HEK293 (cell line): ENCODE measurements around the gene IL13.
A peak's percentile ranks its signal among the peaks of the same experiment; 100 is the strongest.

Source experiments
- CTCF ChIA-PET: fragments of 350-600 bp; formaldehyde crosslinking; extraction: SDS; loops from one replicate; lab custom pipeline; 2021; ENCODE audit warnings: antibody characterized with exemption; lab: Yijun Ruan, JAX
- POLR2A ChIA-PET: fragments of 300-600 bp; formaldehyde crosslinking; extraction: SDS; loops from one replicate; lab custom pipeline; 2020; ENCODE audit warnings: antibody characterized with exemption, inconsistent platforms; lab: Yijun Ruan, JAX
- H3K27ac ChIP-seq: fragments of 200-500 bp; sonication (Bioruptor generic); 2 replicates; pipeline ENCODE4 v1.5.1; 2014; ENCODE audit warnings: low read depth, low read length, control low read depth, inconsistent platforms; ENCODE audit errors: extremely low read depth
- H3K36me3 ChIP-seq, 2 experiments: fragments of 200-500 bp in 1 of 2; sonication (Bioruptor generic) in 1 of 2; 1 replicate in 1 of 2; 2 replicates in 1 of 2; pipeline ENCODE4 v1.5.1; 2014 to 2017; ENCODE audit warnings: inconsistent platforms in 2 of 2, low read length in 2 of 2; ENCODE audit not compliant: control insufficient read depth in 2 of 2, insufficient read depth in 1 of 2
- H3K4me1 ChIP-seq: fragments of 200-500 bp; sonication (Bioruptor generic); 2 replicates; pipeline ENCODE4 v1.5.1; 2014; ENCODE audit warnings: mild to moderate bottlenecking, low read length, inconsistent platforms; ENCODE audit not compliant: control insufficient read depth, insufficient read depth
- H3K4me3 ChIP-seq: 2 replicates; pipeline ENCODE4 v1.5.1; 2011; ENCODE audit warnings: low read depth, mild to moderate bottlenecking, control low read depth, low read length, moderate library complexity
- H3K9me3 ChIP-seq: fragments of 200-500 bp; sonication (Bioruptor generic); 2 replicates; pipeline ENCODE4 v1.5.1; 2014; ENCODE audit warnings: low read depth, low read length, inconsistent platforms; ENCODE audit not compliant: control insufficient read depth, insufficient read depth
- SP7 ChIP-seq: fragments of 450-650 bp; formaldehyde crosslinking; IDR thresholded peaks from 2 replicates; pipeline ENCODE4 v1.5.1; 2016; ENCODE audit warnings: missing biosample characterization, missing genetic modification characterization
- ZBTB21 ChIP-seq: fragments of 450-650 bp; formaldehyde crosslinking; IDR thresholded peaks from 2 replicates; pipeline ENCODE4 v1.5.1; 2017; ENCODE audit warnings: missing biosample characterization, missing genetic modification characterization
- ZBTB48 ChIP-seq: fragments of 450-650 bp; formaldehyde crosslinking; IDR thresholded peaks from 2 replicates; pipeline ENCODE4 v1.5.1; 2016; ENCODE audit warnings: missing biosample characterization, missing genetic modification characterization
- ZNF121 ChIP-seq: fragments of 450-650 bp; formaldehyde crosslinking; IDR thresholded peaks from 2 replicates; pipeline ENCODE4 v1.5.1; 2016; ENCODE audit warnings: missing biosample characterization, missing genetic modification characterization
- ZNF335 ChIP-seq: fragments of 450-650 bp; formaldehyde crosslinking; conservative IDR thresholded peaks from 2 replicates; pipeline ENCODE4 v1.5.1; 2016; ENCODE audit warnings: missing biosample characterization, missing genetic modification characterization
- ZNF529 ChIP-seq: fragments of 450-650 bp; formaldehyde crosslinking; IDR thresholded peaks from 2 replicates; pipeline ENCODE4 v1.5.1; 2017; ENCODE audit warnings: missing genetic modification characterization, missing biosample characterization; ENCODE audit not compliant: insufficient replicate concordance
- ZNF555 ChIP-seq: fragments of 450-650 bp; formaldehyde crosslinking; conservative IDR thresholded peaks from 2 replicates; pipeline ENCODE4 v1.5.1; 2017; ENCODE audit warnings: missing biosample characterization, mild to moderate bottlenecking, missing genetic modification characterization, inconsistent platforms
- ZNF558 ChIP-seq: fragments of 450-650 bp; formaldehyde crosslinking; IDR thresholded peaks from 2 replicates; pipeline ENCODE4 v1.5.1; 2016; ENCODE audit warnings: missing biosample characterization, missing genetic modification characterization
- ZNF596 ChIP-seq: fragments of 450-650 bp; IDR thresholded peaks from 2 replicates; pipeline ENCODE4 v1.5.0; 2018; ENCODE audit warnings: missing biosample characterization, mild to moderate bottlenecking, missing genetic modification characterization, moderate library complexity
- ZNF623 ChIP-seq: fragments of 450-650 bp; formaldehyde crosslinking; IDR thresholded peaks from 2 replicates; pipeline ENCODE4 v1.5.1; 2016; ENCODE audit warnings: missing biosample characterization, missing genetic modification characterization
- TF ChIP-seq, protein P1 (sequence below): fragments of 450-650 bp; formaldehyde crosslinking; IDR thresholded peaks from 2 replicates; pipeline ENCODE4 v1.5.1; 2017; ENCODE audit warnings: missing biosample characterization, missing genetic modification characterization
- TF ChIP-seq, protein P2 (sequence below): fragments of 450-650 bp; formaldehyde crosslinking; conservative IDR thresholded peaks from 2 replicates; pipeline ENCODE4 v1.5.1; 2016; ENCODE audit warnings: low read depth, missing biosample characterization, missing genetic modification characterization
- TF ChIP-seq, protein P3 (sequence below): fragments of 450-650 bp; formaldehyde crosslinking; IDR thresholded peaks from 2 replicates; pipeline ENCODE4 v1.5.1; 2016; ENCODE audit warnings: missing biosample characterization, missing genetic modification characterization
- TF ChIP-seq, protein P4 (sequence below): fragments of 450-650 bp; formaldehyde crosslinking; IDR thresholded peaks from 2 replicates; pipeline ENCODE4 v1.5.1; 2016; ENCODE audit warnings: missing biosample characterization, missing genetic modification characterization, low read depth
- TF ChIP-seq, protein P5 (sequence below): fragments of 450-650 bp; formaldehyde crosslinking; conservative IDR thresholded peaks from 2 replicates; pipeline ENCODE4 v1.5.1; 2016; ENCODE audit warnings: low read depth, missing biosample characterization, missing genetic modification characterization

The IL13 gene

DNA sequence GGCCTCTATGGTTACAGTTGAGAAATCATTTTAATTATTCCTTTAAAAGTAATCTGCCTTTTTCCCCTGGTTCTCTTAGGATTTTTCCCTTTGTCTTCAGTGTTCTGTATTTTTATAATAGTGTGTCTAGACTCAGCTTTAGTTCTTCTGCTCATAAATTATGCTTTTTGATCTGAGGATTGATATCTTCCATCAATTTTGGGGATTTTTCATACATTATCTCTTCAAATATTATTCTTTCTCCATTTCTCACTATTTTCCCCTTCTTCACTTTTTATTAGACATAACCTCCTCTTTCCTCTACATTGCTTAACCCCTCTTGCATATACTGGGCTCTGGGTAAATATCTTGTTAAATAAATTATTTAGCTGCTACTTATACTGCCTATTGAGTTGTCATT is 36.3 kb upstream of the IL13 start:
- ChIA-PET POLR2A (no interaction called here), CTCF (no interaction called here)
- Histone ChIP-seq H3K4me3 (no peak overlapping the region), H3K9me3 (no peaks in the 10 kb centered on the region), H3K27ac (no peak overlapping the region), H3K4me1 (no peaks in the 10 kb centered on the region), H3K36me3 (peaks cover 50 to 62% of the 10 kb centered on the region in 2 experiments)
- TF ChIP-seq ZNF623 (tag by site-specific recombination), result no peak
- TF ChIP-seq ZNF558 (tag by site-specific recombination), result peak; percentile 97

DNA sequence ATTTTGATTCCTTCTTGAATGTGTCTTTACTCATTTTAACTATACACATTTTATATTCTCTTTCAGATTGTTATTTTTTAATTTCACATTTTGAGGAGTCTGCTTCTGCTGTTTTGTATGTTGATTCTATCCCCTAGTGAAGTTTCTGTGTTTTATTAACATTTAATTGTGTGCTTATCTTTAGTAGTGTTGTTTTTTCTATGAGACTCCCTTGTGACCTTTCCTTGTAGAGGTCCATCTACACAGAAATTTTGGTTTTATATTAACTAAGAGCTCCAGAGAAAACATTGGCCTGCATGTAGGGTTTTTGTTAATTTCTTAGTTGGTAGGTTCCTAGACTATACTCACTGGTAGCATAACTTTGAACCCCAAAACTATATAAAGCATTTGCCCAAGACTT is 35.4 kb upstream of the IL13 start:
- Histone ChIP-seq H3K9me3 (no peaks in the 10 kb centered on the region), H3K27ac (no peak overlapping the region)
- POLR2A ChIA-PET, result no interaction called here
- no peak for TF ChIP-seq SP7 (tag by site-specific recombination)
- TF ChIP-seq, protein P1, sequence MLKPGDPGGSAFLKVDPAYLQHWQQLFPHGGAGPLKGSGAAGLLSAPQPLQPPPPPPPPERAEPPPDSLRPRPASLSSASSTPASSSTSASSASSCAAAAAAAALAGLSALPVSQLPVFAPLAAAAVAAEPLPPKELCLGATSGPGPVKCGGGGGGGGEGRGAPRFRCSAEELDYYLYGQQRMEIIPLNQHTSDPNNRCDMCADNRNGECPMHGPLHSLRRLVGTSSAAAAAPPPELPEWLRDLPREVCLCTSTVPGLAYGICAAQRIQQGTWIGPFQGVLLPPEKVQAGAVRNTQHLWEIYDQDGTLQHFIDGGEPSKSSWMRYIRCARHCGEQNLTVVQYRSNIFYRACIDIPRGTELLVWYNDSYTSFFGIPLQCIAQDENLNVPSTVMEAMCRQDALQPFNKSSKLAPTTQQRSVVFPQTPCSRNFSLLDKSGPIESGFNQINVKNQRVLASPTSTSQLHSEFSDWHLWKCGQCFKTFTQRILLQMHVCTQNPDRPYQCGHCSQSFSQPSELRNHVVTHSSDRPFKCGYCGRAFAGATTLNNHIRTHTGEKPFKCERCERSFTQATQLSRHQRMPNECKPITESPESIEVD (tag by site-specific recombination), result 0 out of 2 replicates have a peak, but pooled peaks have one; percentile 15
- TF ChIP-seq, all 188 proteins: peak for 1
- CTCF ChIA-PET, result interaction anchor here (0.7 kb wide), 2 partner anchors 96 to 198 kb away, joined by 3 read pairs; no protein-coding TSS in a partner anchor
- H3K4me1 ChIP-seq, result no peaks in the 10 kb centered on the region
- peaks cover 52 to 54% of the 10 kb centered on the region in 2 experiments for H3K36me3 ChIP-seq
- no peak overlapping the region for H3K4me3 ChIP-seq

DNA sequence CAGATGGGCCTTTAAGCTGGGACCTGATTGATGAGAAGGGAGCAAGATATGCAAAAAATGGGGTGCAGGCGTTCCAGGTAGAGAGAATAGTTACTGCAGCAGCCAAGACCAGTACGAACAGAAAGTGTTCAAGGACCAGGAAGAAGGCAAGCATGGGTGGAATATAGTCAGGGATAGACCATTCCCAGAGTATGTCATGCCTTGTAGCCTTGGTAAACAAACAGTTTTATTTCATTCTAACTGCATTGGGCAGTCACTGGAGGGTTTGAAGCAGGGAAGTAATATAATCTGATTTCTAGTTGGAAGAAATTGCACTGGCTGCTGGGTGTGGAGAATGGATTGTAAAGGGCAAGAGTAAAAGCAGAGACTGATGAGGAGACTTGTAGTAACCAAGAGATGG is 30.5 kb upstream of the IL13 start:
- Histone ChIP-seq H3K27ac (no peak overlapping the region), H3K4me1 (no peaks in the 10 kb centered on the region), H3K36me3 (peaks cover 20 to 54% of the 10 kb centered on the region in 2 experiments), H3K9me3 (no peaks in the 10 kb centered on the region), H3K4me3 (no peak overlapping the region)
- ChIA-PET POLR2A (no interaction called here), CTCF (interaction anchor here (0.6 kb wide), 1 partner anchor 487 kb away, joined by 3 read pairs; no protein-coding TSS in a partner anchor)
- TF ChIP-seq ZNF596 (tag by site-specific recombination) (no peak), ZNF555 (tag by site-specific recombination) (no peak), ZNF335 (no peak), ZNF121 (tag by site-specific recombination) (no peak), ZNF529 (tag by site-specific recombination) (no peak), ZBTB48 (no peak), ZBTB21 (tag by site-specific recombination) (no peak)
- TF ChIP-seq, protein P2, sequence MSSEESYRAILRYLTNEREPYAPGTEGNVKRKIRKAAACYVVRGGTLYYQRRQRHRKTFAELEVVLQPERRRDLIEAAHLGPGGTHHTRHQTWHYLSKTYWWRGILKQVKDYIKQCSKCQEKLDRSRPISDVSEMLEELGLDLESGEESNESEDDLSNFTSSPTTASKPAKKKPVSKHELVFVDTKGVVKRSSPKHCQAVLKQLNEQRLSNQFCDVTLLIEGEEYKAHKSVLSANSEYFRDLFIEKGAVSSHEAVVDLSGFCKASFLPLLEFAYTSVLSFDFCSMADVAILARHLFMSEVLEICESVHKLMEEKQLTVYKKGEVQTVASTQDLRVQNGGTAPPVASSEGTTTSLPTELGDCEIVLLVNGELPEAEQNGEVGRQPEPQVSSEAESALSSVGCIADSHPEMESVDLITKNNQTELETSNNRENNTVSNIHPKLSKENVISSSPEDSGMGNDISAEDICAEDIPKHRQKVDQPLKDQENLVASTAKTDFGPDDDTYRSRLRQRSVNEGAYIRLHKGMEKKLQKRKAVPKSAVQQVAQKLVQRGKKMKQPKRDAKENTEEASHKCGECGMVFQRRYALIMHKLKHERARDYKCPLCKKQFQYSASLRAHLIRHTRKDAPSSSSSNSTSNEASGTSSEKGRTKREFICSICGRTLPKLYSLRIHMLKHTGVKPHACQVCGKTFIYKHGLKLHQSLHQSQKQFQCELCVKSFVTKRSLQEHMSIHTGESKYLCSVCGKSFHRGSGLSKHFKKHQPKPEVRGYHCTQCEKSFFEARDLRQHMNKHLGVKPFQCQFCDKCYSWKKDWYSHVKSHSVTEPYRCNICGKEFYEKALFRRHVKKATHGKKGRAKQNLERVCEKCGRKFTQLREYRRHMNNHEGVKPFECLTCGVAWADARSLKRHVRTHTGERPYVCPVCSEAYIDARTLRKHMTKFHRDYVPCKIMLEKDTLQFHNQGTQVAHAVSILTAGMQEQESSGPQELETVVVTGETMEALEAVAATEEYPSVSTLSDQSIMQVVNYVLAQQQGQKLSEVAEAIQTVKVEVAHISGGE (tag by site-specific recombination), result no peak
- TF ChIP-seq, protein P3, sequence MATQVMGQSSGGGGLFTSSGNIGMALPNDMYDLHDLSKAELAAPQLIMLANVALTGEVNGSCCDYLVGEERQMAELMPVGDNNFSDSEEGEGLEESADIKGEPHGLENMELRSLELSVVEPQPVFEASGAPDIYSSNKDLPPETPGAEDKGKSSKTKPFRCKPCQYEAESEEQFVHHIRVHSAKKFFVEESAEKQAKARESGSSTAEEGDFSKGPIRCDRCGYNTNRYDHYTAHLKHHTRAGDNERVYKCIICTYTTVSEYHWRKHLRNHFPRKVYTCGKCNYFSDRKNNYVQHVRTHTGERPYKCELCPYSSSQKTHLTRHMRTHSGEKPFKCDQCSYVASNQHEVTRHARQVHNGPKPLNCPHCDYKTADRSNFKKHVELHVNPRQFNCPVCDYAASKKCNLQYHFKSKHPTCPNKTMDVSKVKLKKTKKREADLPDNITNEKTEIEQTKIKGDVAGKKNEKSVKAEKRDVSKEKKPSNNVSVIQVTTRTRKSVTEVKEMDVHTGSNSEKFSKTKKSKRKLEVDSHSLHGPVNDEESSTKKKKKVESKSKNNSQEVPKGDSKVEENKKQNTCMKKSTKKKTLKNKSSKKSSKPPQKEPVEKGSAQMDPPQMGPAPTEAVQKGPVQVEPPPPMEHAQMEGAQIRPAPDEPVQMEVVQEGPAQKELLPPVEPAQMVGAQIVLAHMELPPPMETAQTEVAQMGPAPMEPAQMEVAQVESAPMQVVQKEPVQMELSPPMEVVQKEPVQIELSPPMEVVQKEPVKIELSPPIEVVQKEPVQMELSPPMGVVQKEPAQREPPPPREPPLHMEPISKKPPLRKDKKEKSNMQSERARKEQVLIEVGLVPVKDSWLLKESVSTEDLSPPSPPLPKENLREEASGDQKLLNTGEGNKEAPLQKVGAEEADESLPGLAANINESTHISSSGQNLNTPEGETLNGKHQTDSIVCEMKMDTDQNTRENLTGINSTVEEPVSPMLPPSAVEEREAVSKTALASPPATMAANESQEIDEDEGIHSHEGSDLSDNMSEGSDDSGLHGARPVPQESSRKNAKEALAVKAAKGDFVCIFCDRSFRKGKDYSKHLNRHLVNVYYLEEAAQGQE, result no peak
- TF ChIP-seq, protein P4, sequence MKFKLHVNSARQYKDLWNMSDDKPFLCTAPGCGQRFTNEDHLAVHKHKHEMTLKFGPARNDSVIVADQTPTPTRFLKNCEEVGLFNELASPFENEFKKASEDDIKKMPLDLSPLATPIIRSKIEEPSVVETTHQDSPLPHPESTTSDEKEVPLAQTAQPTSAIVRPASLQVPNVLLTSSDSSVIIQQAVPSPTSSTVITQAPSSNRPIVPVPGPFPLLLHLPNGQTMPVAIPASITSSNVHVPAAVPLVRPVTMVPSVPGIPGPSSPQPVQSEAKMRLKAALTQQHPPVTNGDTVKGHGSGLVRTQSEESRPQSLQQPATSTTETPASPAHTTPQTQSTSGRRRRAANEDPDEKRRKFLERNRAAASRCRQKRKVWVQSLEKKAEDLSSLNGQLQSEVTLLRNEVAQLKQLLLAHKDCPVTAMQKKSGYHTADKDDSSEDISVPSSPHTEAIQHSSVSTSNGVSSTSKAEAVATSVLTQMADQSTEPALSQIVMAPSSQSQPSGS (tag by site-specific recombination), result no peak
- TF ChIP-seq, protein P5, sequence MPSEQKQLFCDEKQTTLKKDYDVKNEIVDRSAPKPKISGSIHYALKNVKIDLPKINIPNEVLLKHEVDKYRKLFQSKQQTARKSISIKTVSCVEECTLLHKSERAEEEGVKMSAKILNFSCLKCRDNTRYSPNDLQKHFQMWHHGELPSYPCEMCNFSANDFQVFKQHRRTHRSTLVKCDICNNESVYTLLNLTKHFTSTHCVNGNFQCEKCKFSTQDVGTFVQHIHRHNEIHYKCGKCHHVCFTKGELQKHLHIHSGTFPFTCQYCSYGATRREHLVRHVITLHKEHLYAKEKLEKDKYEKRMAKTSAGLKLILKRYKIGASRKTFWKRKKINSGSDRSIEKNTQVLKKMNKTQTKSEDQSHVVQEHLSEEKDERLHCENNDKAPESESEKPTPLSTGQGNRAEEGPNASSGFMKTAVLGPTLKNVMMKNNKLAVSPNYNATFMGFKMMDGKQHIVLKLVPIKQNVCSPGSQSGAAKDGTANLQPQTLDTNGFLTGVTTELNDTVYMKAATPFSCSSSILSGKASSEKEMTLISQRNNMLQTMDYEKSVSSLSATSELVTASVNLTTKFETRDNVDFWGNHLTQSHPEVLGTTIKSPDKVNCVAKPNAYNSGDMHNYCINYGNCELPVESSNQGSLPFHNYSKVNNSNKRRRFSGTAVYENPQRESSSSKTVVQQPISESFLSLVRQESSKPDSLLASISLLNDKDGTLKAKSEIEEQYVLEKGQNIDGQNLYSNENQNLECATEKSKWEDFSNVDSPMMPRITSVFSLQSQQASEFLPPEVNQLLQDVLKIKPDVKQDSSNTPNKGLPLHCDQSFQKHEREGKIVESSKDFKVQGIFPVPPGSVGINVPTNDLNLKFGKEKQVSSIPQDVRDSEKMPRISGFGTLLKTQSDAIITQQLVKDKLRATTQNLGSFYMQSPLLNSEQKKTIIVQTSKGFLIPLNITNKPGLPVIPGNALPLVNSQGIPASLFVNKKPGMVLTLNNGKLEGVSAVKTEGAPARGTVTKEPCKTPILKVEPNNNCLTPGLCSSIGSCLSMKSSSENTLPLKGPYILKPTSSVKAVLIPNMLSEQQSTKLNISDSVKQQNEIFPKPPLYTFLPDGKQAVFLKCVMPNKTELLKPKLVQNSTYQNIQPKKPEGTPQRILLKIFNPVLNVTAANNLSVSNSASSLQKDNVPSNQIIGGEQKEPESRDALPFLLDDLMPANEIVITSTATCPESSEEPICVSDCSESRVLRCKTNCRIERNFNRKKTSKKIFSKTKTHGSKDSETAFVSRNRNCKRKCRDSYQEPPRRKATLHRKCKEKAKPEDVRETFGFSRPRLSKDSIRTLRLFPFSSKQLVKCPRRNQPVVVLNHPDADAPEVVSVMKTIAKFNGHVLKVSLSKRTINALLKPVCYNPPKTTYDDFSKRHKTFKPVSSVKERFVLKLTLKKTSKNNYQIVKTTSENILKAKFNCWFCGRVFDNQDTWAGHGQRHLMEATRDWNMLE (tag by site-specific recombination), result no peak
